Measurements from ENCODE around the gene DLG5. TPM values are rescaled to one million over a fixed set of nuclear protein-coding genes. Genes with fewer than 3 reads are reported as not detected.

DLG5 gene
- total RNA-seq, 4 donors from 2014 or later, result 52.0 to 127 (median 56.3) TPM

- Histone ChIP-seq H3K36me3 (no peaks in the 10 kb centered on the region), H3K27ac (peak overlapping the region in 3 of 4 donors; percentile 84 to 93 (median 84)), H3K4me1 (peaks cover 0 to 96% (median 35%) of the 10 kb centered on the region in 3 donors), H3K4me3 (no peak overlapping the region), H3K9me3 (no peaks in the 10 kb centered on the region), H3K27me3 (no peaks in the 10 kb centered on the region)
- whole genome bisulfite sequencing, 2 donors (ENCODE audit: low coverage in 1 of 2), result 85% methylated on average over 4 of the region's 5 CpGs; no CpG with 5 or more reads in 1 of the 2 donors
- TF ChIP-seq POLR2A (IDR thresholded peaks at IDR 0.05) (no peak), POLR2AphosphoS5 (IDR thresholded peaks at IDR 0.05) (no peak), EP300 (IDR thresholded peaks at IDR 0.05) (no peak), CTCF (IDR thresholded peaks at IDR 0.05) (no peak)
- no peak for ATAC-seq
Measured at GRCh38 chr10:77875730-77876129, 50.8 kb downstream of the DLG5 start.

GRCh38 chr10:77874872-77875271 is 51.7 kb downstream of the DLG5 start:
- H3K27ac ChIP-seq, result peak overlapping the region in 3 of 4 donors; percentile 84 to 93 (median 84)
- TF ChIP-seq CTCF (IDR thresholded peaks at IDR 0.05), result no peak
- no peak for TF ChIP-seq POLR2A (IDR thresholded peaks at IDR 0.05)
- TF ChIP-seq EP300 (IDR thresholded peaks at IDR 0.05), result no peak
- no peak for TF ChIP-seq POLR2AphosphoS5 (IDR thresholded peaks at IDR 0.05)
- H3K36me3 ChIP-seq, result no peaks in the 10 kb centered on the region
- no peaks in the 10 kb centered on the region for H3K9me3 ChIP-seq
- H3K27me3 ChIP-seq, result no peaks in the 10 kb centered on the region
- ATAC-seq, result no peak
- H3K4me3 ChIP-seq, result no peak overlapping the region
- WGBS, 2 donors (ENCODE audit: low coverage in 1 of 2), result 97 to 100% methylated on average over 1 to 3 of the region's 3 CpGs
- H3K4me1 ChIP-seq, result peaks cover 0 to 96% (median 35%) of the 10 kb centered on the region in 3 donors

- H3K27ac ChIP-seq, result peak overlapping the region; percentile 81 to 93 (median 84)
- H3K27me3 ChIP-seq, result no peaks in the 10 kb centered on the region
- no peak overlapping the region for H3K4me3 ChIP-seq
- ATAC-seq, result peak; percentile 52
- TF ChIP-seq POLR2AphosphoS5 (IDR thresholded peaks at IDR 0.05) (peak; percentile 12), POLR2A (IDR thresholded peaks at IDR 0.05) (no peak), CTCF (IDR thresholded peaks at IDR 0.05) (peak in 1 of 4 experiments; percentile 6), EP300 (IDR thresholded peaks at IDR 0.05) (no peak)
- peaks cover 0 to 96% (median 34%) of the 10 kb centered on the region in 3 donors for H3K4me1 ChIP-seq
- no peaks in the 10 kb centered on the region for H3K9me3 ChIP-seq
- H3K36me3 ChIP-seq, result peaks cover 0 to 5% of the 10 kb centered on the region in 2 donors
- WGBS, 2 donors (ENCODE audit: low coverage in 1 of 2), result 20 to 60% methylated on average over 1 of the region's 15 CpGs
Measured at GRCh38 chr10:77873536-77874380, 52.8 kb downstream of the DLG5 start.

GRCh38 chr10:77872947-77873535 is 53.5 kb downstream of the DLG5 start:
- ATAC-seq, result no peak
- Histone ChIP-seq H3K36me3 (peaks cover 0 to 12% of the 10 kb centered on the region in 2 donors), H3K4me3 (no peak overlapping the region), H3K27ac (peak overlapping the region; percentile 81 to 93 (median 84)), H3K4me1 (peaks cover 0 to 94% (median 27%) of the 10 kb centered on the region in 3 donors), H3K9me3 (no peaks in the 10 kb centered on the region), H3K27me3 (no peaks in the 10 kb centered on the region)
- 71% methylated on average over 4 of the region's 7 CpGs; no CpG with 5 or more reads in 1 of the 2 donors for WGBS, 2 donors (ENCODE audit: low coverage in 1 of 2)
- no peak for TF ChIP-seq POLR2AphosphoS5 (IDR thresholded peaks at IDR 0.05)
- no peak for TF ChIP-seq POLR2A (IDR thresholded peaks at IDR 0.05)
- TF ChIP-seq EP300 (IDR thresholded peaks at IDR 0.05), result no peak
- no peak for TF ChIP-seq CTCF (IDR thresholded peaks at IDR 0.05)

Measured in gastroesophageal sphincter (tissue), 4 donors.